K562 (cell line): ENCODE data around the gene UNC80. TPM values are rescaled to one million over a fixed set of nuclear protein-coding genes. Genes with fewer than 3 reads are reported as not detected.

Experiments used
- ATAC-seq: fragments of 200-7000 bp; cut with Tn5 transposase; 3 replicates; pipeline ENCODE4 v1.9.1; 2020; ENCODE audit warnings: moderate library complexity
- BruUV-seq: library from RNA; stranded (reverse); fragments of 400-500 nt; replicated peaks from 2 replicates; lab custom pipeline; 2021; lab: Mats Ljungman, UMichigan
- CTCF ChIA-PET: fragments of 300-600 bp; formaldehyde crosslinking; extraction: SDS; loops from one replicate; lab custom pipeline; 2021; ENCODE audit warnings: low intra/inter-chr PET ratio; lab: Yijun Ruan, JAX
- POLR2A ChIA-PET: fragments of 300-600, 350-650 bp; sonication (Branson Sonifier 250); formaldehyde crosslinking; extraction: SDS; loops from one replicate; lab custom pipeline; 2021; ENCODE audit warnings: antibody characterized with exemption, inconsistent platforms; lab: Yijun Ruan, JAX
- DNase-seq, 4 experiments: peaks; one replicate each; pipeline versions ENCODE4 v3.0.0 to v3.0.0-alpha.2; 2011 to 2018; ENCODE audit warnings: low spot score in 3 of 4, mixed read lengths in 3 of 4; ENCODE audit errors: extremely low read depth in 1 of 4
- FAIRE-seq: peaks from 2 replicates; lab custom pipeline; 2011; peaks lifted over from hg19 to GRCh38; lab: Jason Lieb, UNC
- H2AFZ ChIP-seq: 2 replicates; pipeline ENCODE4 v1.6.0; 2011; ENCODE audit warnings: low read depth, low read length, control low read depth, inconsistent platforms
- H3K27ac ChIP-seq: fragments of 200-600 bp; 3 replicates; pipeline ENCODE4 v1.8.0; 2011; ENCODE audit warnings: low read depth, mild to moderate bottlenecking, control low read depth, inconsistent platforms, low read length, moderate library complexity, mixed read lengths; ENCODE audit errors: extremely low read depth
- H3K27me3 ChIP-seq, 2 experiments: fragments of 300-600 bp in 1 of 2; 2 replicates in 1 of 2; 3 replicates in 1 of 2; pipeline versions ENCODE4 v1.6.0 to v1.8.0; 2011; ENCODE audit warnings: inconsistent platforms in 2 of 2, low read length in 2 of 2, mild to moderate bottlenecking in 1 of 2, mixed read lengths in 1 of 2, moderate library complexity in 1 of 2; ENCODE audit not compliant: control insufficient read depth in 2 of 2, insufficient read depth in 2 of 2
- H3K36me3 ChIP-seq: fragments of 300-600 bp; 3 replicates; pipeline ENCODE4 v1.8.0; 2011; ENCODE audit warnings: mild to moderate bottlenecking, low read length, inconsistent platforms; ENCODE audit not compliant: control insufficient read depth, insufficient read depth
- H3K4me1 ChIP-seq, 2 experiments: fragments of 200-600 bp in 1 of 2; replicated peaks in 1 of 2; 2 replicates in 1 of 2; 3 replicates in 1 of 2; pipeline versions ENCODE4 v1.5.1 to v1.8.0; 2011; ENCODE audit warnings: inconsistent platforms in 2 of 2, low read length in 2 of 2, mild to moderate bottlenecking in 1 of 2, mixed read lengths in 1 of 2, moderate library complexity in 1 of 2; ENCODE audit not compliant: control insufficient read depth in 2 of 2, insufficient read depth in 2 of 2
- H3K4me2 ChIP-seq: 2 replicates; pipeline ENCODE4 v1.6.1; 2011; ENCODE audit warnings: low read length, control low read depth, inconsistent platforms, mixed read lengths; ENCODE audit not compliant: insufficient read depth
- H3K4me3 ChIP-seq: fragments of 200-600 bp; sonication (generic), shearing (Covaris generic); 2 replicates; pipeline ENCODE4 v1.5.1; 2016; ENCODE audit warnings: control low read depth, inconsistent platforms
- H3K79me2 ChIP-seq: fragments of 200-600 bp; 3 replicates; pipeline ENCODE4 v1.8.0; 2011; ENCODE audit warnings: low read length, inconsistent platforms; ENCODE audit not compliant: control insufficient read depth, insufficient read depth
- H3K9ac ChIP-seq, 2 experiments: 2 replicates each; pipeline versions ENCODE4 v1.6.0 to v1.6.1; 2011; ENCODE audit warnings: low read depth in 2 of 2, low read length in 2 of 2, control low read depth in 1 of 2, inconsistent platforms in 1 of 2, mild to moderate bottlenecking in 1 of 2, mixed read lengths in 1 of 2; ENCODE audit not compliant: insufficient read depth in 1 of 2
- H3K9me1 ChIP-seq: one replicate; pipeline ENCODE4 v1.6.0; 2011; ENCODE audit warnings: inconsistent platforms, mild to moderate bottlenecking, low read length, moderate library complexity; ENCODE audit not compliant: control insufficient read depth, insufficient read depth
- H3K9me3 ChIP-seq: replicated peaks from 2 replicates; pipeline ENCODE4 v1.5.1; 2011; ENCODE audit warnings: low read depth, low read length, inconsistent platforms; ENCODE audit not compliant: control insufficient read depth, insufficient read depth
- H4K20me1 ChIP-seq: replicated peaks from 2 replicates; pipeline ENCODE4 v1.6.1; 2011; ENCODE audit warnings: low read length, inconsistent platforms, mixed read lengths; ENCODE audit not compliant: control insufficient read depth, insufficient read depth
- ATF1 ChIP-seq, 2 experiments: fragments of 450-650 bp in 1 of 2; IDR thresholded peaks; 2 replicates each; pipeline ENCODE4 v1.6.1; 2016; ENCODE audit warnings: missing compliant biosample characterization in 1 of 2, missing genetic modification characterization in 1 of 2
- CSDE1 ChIP-seq, 2 experiments: fragments of 450-650 bp; IDR thresholded peaks; 2 replicates each; pipeline ENCODE4 v1.6.1; 2016; ENCODE audit warnings: mild to moderate bottlenecking in 1 of 2
- GATAD2A ChIP-seq: fragments of 450-650 bp; IDR thresholded peaks from 2 replicates; pipeline ENCODE4 v1.6.1; 2017
- HDAC8 ChIP-seq: fragments of 450-650 bp; IDR thresholded peaks from 2 replicates; pipeline ENCODE4 v1.6.1; 2016; ENCODE audit warnings: mild to moderate bottlenecking, missing genetic modification characterization, moderate library complexity, missing compliant biosample characterization
- KDM2B ChIP-seq: fragments of 250-450 bp; sonication (Bioruptor Pico); IDR thresholded peaks from 2 replicates; pipeline ENCODE4 v1.8.0; 2021; ENCODE audit warnings: mild to moderate bottlenecking, moderate library complexity
- L3MBTL2 ChIP-seq: fragments of 450-650 bp; IDR thresholded peaks from 2 replicates; pipeline ENCODE4 v1.6.1; 2016; ENCODE audit warnings: mild to moderate bottlenecking, moderate library complexity
- PHTF2 ChIP-seq: fragments of 250-450 bp; sonication (Bioruptor Pico); IDR thresholded peaks from 2 replicates; pipeline ENCODE4 v1.5.0; 2021; ENCODE audit warnings: mild to moderate bottlenecking
- PTTG1 ChIP-seq: fragments of 450-650 bp; IDR thresholded peaks from 2 replicates; pipeline ENCODE4 v1.6.1; 2016; ENCODE audit warnings: low read depth, mild to moderate bottlenecking, missing genetic modification characterization, missing compliant biosample characterization
- RUNX1 ChIP-seq: sonication (generic); IDR thresholded peaks from 2 replicates; pipeline ENCODE4 v1.6.1; 2016; ENCODE audit warnings: antibody characterized with exemption, low read depth
- TAF15 ChIP-seq: fragments of 200-400 bp; formaldehyde crosslinking; IDR thresholded peaks from 2 replicates; pipeline ENCODE4 v1.6.1; 2017; ENCODE audit warnings: mild to moderate bottlenecking, low read depth, low read length, moderate library complexity
- TSC22D4 ChIP-seq: fragments of 450-650 bp; IDR thresholded peaks from 2 replicates; pipeline ENCODE4 v1.6.1; 2016; ENCODE audit warnings: missing genetic modification characterization, missing biosample characterization, control low read depth
- ZBED1 ChIP-seq: IDR thresholded peaks from 2 replicates; pipeline ENCODE4 v1.6.1; 2014
- WGBS: fragments of 100-300 bp; shearing (Covaris generic); methylation state at CpG from one replicate; pipeline ENCODE4 v1.1.6; 2016; ENCODE audit warnings: low coverage, mixed read lengths; ENCODE audit not compliant: insufficient coverage; ENCODE audit errors: missing lambda C conversion rate; 5-methylcytosine and 5-hydroxymethylcytosine counted together
- in situ Hi-C: fragments of 300-500 bp; cut with MboI; formaldehyde crosslinking; loops from 4 replicates; pipeline ENCODE4 v1.15.0; 2018; ENCODE audit warnings: inconsistent platforms, mixed read lengths
- intact Hi-C: fragments of 100-400 bp; cut with micrococcal nuclease; formaldehyde crosslinking; loops from 2 replicates; pipeline ENCODE4 v1.14.2; 2022
- polyA plus RNA-seq, 8 experiments: library from polyadenylated mRNA; depleted of rRNA in 4 of 8; stranded (reverse) in 5 of 8; unstranded in 3 of 8; fragments of >200 nt; fragmentation: Nextera tagmentation in 2 of 8; fragmentation: Illumina TruSeq in 1 of 8; extraction: Ambion mirVana in 2 of 8; extraction: Trizol in 1 of 8; gene quantifications; 2 replicates each; pipeline versions ENCODE4 v1.2.1 to v1.2.3, GENCODE V29; 2011 to 2014; ENCODE audit warnings: inconsistent platforms in 1 of 8, missing spikeins in 1 of 8
- total RNA-seq, 7 experiments: library from RNA; depleted of rRNA in 6 of 7; stranded (reverse); fragments of >200 nt in 6 of 7; fragmentation: Illumina TruSeq in 2 of 7; extraction: Trizol in 2 of 7; gene quantifications; 2 replicates each; pipeline versions ENCODE4 v1.2.1 to v1.2.3, GENCODE V29; 2011 to 2021; ENCODE audit warnings: low replicate concordance in 1 of 7
- TF ChIP-seq, protein P1 (sequence below): sonication (generic); formaldehyde crosslinking; IDR thresholded peaks from 2 replicates; pipeline ENCODE4 v1.8.0; 2023; ENCODE audit warnings: mild to moderate bottlenecking, missing genetic modification reagents
- TF ChIP-seq, protein P2 (sequence below): fragments of 450-650 bp; IDR thresholded peaks from one replicate; pipeline ENCODE4 v1.6.1; 2018; ENCODE audit warnings: mild to moderate bottlenecking, moderate library complexity; ENCODE audit not compliant: partially characterized antibody

Gene UNC80
- total and polyA plus RNA-seq, 9 of the 15 experiments (the other 6 are each of a cell fraction or from before 2014, with no cell fraction given), result under 0.01 to 0.04 (median 0.01) TPM; not detected in 5

DNA sequence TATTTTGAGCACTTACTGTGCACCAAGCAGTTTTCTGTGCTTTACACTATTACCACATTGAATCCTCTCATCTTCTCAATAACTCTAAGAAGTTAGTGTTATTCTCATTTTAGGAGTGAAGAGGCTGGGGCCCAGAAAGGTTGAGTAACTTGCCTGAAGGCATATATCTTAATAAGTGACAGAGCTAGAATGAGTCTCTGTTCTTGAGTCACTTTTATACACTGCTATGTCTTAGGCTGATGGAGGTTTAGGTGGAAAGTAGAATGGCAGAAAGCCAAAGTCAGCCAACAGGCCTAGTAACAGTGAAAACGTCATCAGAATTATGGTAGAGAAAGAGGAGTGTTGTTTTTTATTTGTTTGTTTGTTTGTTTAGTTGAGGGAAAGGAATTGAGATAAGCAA, 202.9 kb downstream of the UNC80 start (continued):
- TF ChIP-seq, protein P1, sequence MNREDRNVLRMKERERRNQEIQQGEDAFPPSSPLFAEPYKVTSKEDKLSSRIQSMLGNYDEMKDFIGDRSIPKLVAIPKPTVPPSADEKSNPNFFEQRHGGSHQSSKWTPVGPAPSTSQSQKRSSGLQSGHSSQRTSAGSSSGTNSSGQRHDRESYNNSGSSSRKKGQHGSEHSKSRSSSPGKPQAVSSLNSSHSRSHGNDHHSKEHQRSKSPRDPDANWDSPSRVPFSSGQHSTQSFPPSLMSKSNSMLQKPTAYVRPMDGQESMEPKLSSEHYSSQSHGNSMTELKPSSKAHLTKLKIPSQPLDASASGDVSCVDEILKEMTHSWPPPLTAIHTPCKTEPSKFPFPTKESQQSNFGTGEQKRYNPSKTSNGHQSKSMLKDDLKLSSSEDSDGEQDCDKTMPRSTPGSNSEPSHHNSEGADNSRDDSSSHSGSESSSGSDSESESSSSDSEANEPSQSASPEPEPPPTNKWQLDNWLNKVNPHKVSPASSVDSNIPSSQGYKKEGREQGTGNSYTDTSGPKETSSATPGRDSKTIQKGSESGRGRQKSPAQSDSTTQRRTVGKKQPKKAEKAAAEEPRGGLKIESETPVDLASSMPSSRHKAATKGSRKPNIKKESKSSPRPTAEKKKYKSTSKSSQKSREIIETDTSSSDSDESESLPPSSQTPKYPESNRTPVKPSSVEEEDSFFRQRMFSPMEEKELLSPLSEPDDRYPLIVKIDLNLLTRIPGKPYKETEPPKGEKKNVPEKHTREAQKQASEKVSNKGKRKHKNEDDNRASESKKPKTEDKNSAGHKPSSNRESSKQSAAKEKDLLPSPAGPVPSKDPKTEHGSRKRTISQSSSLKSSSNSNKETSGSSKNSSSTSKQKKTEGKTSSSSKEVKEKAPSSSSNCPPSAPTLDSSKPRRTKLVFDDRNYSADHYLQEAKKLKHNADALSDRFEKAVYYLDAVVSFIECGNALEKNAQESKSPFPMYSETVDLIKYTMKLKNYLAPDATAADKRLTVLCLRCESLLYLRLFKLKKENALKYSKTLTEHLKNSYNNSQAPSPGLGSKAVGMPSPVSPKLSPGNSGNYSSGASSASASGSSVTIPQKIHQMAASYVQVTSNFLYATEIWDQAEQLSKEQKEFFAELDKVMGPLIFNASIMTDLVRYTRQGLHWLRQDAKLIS (CRISPR knock-in tag), result no peak
- TF ChIP-seq ZBED1 (no peak), ATF1 (CRISPR knock-in tag; IDR thresholded peaks at IDR 0.05) (no peak), ATF1 (tag; IDR thresholded peaks at IDR 0.05) (no peak)

DNA sequence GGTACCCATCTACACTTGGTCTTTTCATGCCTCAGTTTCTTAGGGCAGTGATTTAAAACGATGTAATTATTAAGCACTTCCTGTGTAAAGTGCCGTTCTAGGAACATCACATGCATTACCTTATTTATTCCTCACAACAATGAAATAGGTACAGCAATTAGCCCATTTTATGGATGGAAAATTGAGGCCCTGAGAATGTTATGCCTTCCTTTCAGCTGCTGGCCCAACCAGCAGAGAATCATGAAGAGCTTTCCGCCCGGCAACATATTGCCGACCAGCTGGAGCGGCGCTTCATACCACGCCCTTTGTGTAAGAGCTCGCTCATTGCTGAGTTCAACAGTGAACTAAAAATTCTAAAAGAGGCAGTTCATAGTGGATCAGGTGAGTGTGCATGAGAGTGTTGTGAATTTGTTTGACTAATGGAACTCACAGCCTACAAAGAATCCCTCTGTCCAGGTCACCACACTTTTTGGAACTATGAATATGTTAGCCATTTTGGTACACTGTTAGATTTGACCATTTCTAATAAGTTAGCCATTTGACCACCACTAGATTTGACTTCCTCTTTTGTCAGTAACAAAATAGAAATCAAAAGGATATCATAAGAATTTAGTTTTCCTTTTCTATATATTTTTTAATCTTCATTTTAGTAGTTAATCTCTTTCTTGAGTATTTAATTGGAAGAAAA, 205.2 kb downstream of the UNC80 start:
- intact Hi-C loops (loop anchor here (1.0 to 5.0 kb wide), 2 partner anchors 95 to 218 kb away; no protein-coding TSS in a partner anchor), in situ Hi-C loops (loop anchor here (5.0 kb wide), 1 partner anchor 220 kb away; no protein-coding TSS in a partner anchor)
- H2AFZ ChIP-seq, result no peak overlapping the region
- no peak overlapping the region for H3K9ac ChIP-seq
- 2% methylated on average over 9 of the region's 9 CpGs for WGBS
- ATAC-seq (no peak), FAIRE-seq (no peak), DNase-seq (no peak)
- BruUV-seq, result no TSS peak
- no peaks in the 10 kb centered on the region for H3K9me1 ChIP-seq
- no peaks in the 10 kb centered on the region for H3K9me3 ChIP-seq
- H3K27me3 ChIP-seq, result peaks cover 0 to 7% of the 10 kb centered on the region in 2 experiments; a peak in 1 of 5 replicates
- no peak overlapping the region for H3K4me3 ChIP-seq
- ChIA-PET POLR2A (no interaction called here), CTCF (interaction anchor here (0.7 to 2.5 kb wide), 3 partner anchors 216 to 222 kb away, joined by 3 to 28 read pairs (median 11); no protein-coding TSS in a partner anchor)
- no peak overlapping the region for H3K27ac ChIP-seq
- H3K4me2 ChIP-seq, result no peak overlapping the region
- no peaks in the 10 kb centered on the region for H4K20me1 ChIP-seq
- H3K36me3 ChIP-seq, result no peaks in the 10 kb centered on the region
- TF ChIP-seq KDM2B (no peak), HDAC8 (no peak), L3MBTL2 (no peak), RUNX1 (no peak), TAF15 (no peak), TSC22D4 (tag) (no peak), PHTF2 (CRISPR knock-in tag) (no peak), CSDE1 (IDR thresholded peaks at IDR 0.05) (no peak), PTTG1 (tag) (no peak), GATAD2A (no peak)
- TF ChIP-seq, protein P2, sequence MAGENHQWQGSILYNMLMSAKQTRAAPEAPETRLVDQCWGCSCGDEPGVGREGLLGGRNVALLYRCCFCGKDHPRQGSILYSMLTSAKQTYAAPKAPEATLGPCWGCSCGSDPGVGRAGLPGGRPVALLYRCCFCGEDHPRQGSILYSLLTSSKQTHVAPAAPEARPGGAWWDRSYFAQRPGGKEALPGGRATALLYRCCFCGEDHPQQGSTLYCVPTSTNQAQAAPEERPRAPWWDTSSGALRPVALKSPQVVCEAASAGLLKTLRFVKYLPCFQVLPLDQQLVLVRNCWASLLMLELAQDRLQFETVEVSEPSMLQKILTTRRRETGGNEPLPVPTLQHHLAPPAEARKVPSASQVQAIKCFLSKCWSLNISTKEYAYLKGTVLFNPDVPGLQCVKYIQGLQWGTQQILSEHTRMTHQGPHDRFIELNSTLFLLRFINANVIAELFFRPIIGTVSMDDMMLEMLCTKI, result no peak
- no peaks in the 10 kb centered on the region for H3K4me1 ChIP-seq
- H3K79me2 ChIP-seq, result no peaks in the 10 kb centered on the region
